Ovary (tissue), 9 donors: Measurements from ENCODE around the gene ERO1A. TPM values are rescaled to one million over a fixed set of nuclear protein-coding genes. Genes with fewer than 3 reads are reported as not detected.
A peak's percentile ranks its signal among the peaks of the same experiment; 100 is the strongest.
"Not testable (repeated sequence)": the region's sequence is repeated elsewhere in the genome, so short reads cannot be mapped to it uniquely, and the experiment has no call there.

Source experiments
- DNase-seq, 5 donors: peaks; one replicate each; pipeline ENCODE4 v3.0.0-alpha.2; 2019 to 2020
- H3K27ac ChIP-seq, 2 donors: fragments of 200-600 bp; one replicate each; pipeline versions ENCODE4 v1.5.1 to v1.8.0; 2019 to 2022
- H3K27me3 ChIP-seq: fragments of 200-600 bp; one replicate; pipeline ENCODE4 v1.8.0; 2022
- H3K36me3 ChIP-seq: fragments of 200-600 bp; sonication (generic); one replicate; pipeline ENCODE4 v1.5.1; 2019
- H3K4me1 ChIP-seq: one replicate; pipeline ENCODE4 v1.8.1; 2013; ENCODE audit warnings: mild to moderate bottlenecking, moderate library complexity; ENCODE audit not compliant: insufficient read depth
- H3K4me3 ChIP-seq: fragments of 200-600 bp; sonication (generic); one replicate; pipeline ENCODE4 v1.5.1; 2017
- H3K9me3 ChIP-seq, 2 donors: fragments of 200-600 bp in 1 of 2; sonication (generic) in 1 of 2; one replicate each; pipeline versions ENCODE4 v1.5.1 to v1.8.1; 2013 to 2019; ENCODE audit warnings: mild to moderate bottlenecking in 1 of 2, moderate library complexity in 1 of 2
- EP300 ChIP-seq: sonication (generic); formaldehyde crosslinking; IDR thresholded peaks from one replicate; pipeline ENCODE4 v1.6.1; 2017; ENCODE audit warnings: antibody characterized with exemption
- POLR2A ChIP-seq: fragments of 450-650 bp; IDR thresholded peaks from one replicate; pipeline ENCODE4 v1.6.1; 2017; ENCODE audit warnings: antibody characterized with exemption, mild to moderate bottlenecking, moderate library complexity
- WGBS, 3 donors: extraction: QIAGEN DNeasy Blood & Tissue Kit in 1 of 3; methylation state at CpG; one replicate each; pipeline versions ENCODE4 v1.1.5 to v1.1.7; 2013 to 2017; 5-methylcytosine and 5-hydroxymethylcytosine counted together
- intact Hi-C, 4 donors: fragments of 100-400 bp; cut with DNase I; formaldehyde crosslinking; loops; one replicate each; pipeline versions ENCODE4 v1.11.0 to v1.15.1; 2022 to 2023
- polyA plus RNA-seq, 2 donors: library from polyadenylated mRNA; stranded (reverse); fragments of 200-250 nt in 1 of 2; fragments of 350-450 nt in 1 of 2; fragmentation: Illumina TruSeq in 1 of 2; extraction: RNeasy Lipid Tissue Mini Kit (QIAGEN cat#74804) in 1 of 2; gene quantifications; one replicate each; pipeline ENCODE4 v1.2.3, GENCODE V29; 2013 to 2014
- total RNA-seq, 7 donors: library from RNA; depleted of rRNA in 2 of 7; stranded (reverse); fragments of >200 nt in 2 of 7; fragmentation: NEBNext Ultra II Directional in 3 of 7; extraction: Animal tissue kit (Norgen Biotek cat#: 25700) in 3 of 7; gene quantifications; one replicate each; pipeline versions ENCODE4 v1.1.0 to v1.2.4, GENCODE V29; 2016 to 2023
- TF ChIP-seq, protein P1 (sequence below), 3 donors: fragments of 450-650 bp in 2 of 3; fragments of 200-600 bp in 1 of 3; IDR thresholded peaks; one replicate each; pipeline versions ENCODE4 v1.5.1 to v1.8.0; 2016 to 2022; ENCODE audit warnings: antibody characterized with exemption in 3 of 3, mild to moderate bottlenecking in 1 of 3
- donor health status: DM: no; HTN: no; CAD: no; lungs with moderate emphysema.
- donor health status: DM: no; HTN: no; CAD: no.
- donor health status: Bipolar disorder and iron deficiency.
- donor health status: DM: yes; HTN: yes; CAD: no.
- donor health status: DM: no; HTN: no; CAD: no.
- donor health status: DM: yes; HTN: yes; CAD: no.

Gene ERO1A
- total and polyA plus RNA-seq, 9 donors = 6.5 to 30.6 (median 21.2) TPM

DNA sequence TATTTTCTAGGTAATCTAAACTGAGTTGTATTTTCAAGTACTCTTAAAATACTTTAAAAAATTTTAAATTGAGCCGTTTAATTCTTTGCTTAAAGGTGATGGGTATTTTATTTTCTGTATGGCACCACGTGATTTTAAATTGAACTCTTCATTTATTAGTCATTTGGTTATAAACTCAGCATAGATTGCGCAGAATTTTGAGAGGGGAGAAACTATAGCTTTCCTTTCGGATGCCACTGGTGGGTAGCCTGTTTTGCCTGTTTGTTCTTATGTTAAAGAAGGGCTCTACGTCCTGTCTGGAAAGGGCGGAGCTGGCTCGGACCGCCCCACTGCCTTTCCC, 34.2 kb upstream of the ERO1A start:
- no peak overlapping the region for H3K27ac ChIP-seq
- no peaks in the 10 kb centered on the region for H3K36me3 ChIP-seq
- TF ChIP-seq POLR2A (no peak), EP300 (no peak)
- TF ChIP-seq, protein P1, sequence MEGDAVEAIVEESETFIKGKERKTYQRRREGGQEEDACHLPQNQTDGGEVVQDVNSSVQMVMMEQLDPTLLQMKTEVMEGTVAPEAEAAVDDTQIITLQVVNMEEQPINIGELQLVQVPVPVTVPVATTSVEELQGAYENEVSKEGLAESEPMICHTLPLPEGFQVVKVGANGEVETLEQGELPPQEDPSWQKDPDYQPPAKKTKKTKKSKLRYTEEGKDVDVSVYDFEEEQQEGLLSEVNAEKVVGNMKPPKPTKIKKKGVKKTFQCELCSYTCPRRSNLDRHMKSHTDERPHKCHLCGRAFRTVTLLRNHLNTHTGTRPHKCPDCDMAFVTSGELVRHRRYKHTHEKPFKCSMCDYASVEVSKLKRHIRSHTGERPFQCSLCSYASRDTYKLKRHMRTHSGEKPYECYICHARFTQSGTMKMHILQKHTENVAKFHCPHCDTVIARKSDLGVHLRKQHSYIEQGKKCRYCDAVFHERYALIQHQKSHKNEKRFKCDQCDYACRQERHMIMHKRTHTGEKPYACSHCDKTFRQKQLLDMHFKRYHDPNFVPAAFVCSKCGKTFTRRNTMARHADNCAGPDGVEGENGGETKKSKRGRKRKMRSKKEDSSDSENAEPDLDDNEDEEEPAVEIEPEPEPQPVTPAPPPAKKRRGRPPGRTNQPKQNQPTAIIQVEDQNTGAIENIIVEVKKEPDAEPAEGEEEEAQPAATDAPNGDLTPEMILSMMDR (IDR thresholded peaks at IDR 0.05) = no peak
- peak overlapping the region; percentile 12 for H3K4me3 ChIP-seq
- H3K4me1 ChIP-seq = peaks cover 5% of the 10 kb centered on the region
- no peak for DNase-seq
- no peaks in the 10 kb centered on the region for H3K27me3 ChIP-seq
- no peaks in the 10 kb centered on the region for H3K9me3 ChIP-seq
- 4 to 5% (median 4%) methylated on average over 8 of the region's 8 CpGs for WGBS, 3 donors
- intact Hi-C loops = no loop called here

DNA sequence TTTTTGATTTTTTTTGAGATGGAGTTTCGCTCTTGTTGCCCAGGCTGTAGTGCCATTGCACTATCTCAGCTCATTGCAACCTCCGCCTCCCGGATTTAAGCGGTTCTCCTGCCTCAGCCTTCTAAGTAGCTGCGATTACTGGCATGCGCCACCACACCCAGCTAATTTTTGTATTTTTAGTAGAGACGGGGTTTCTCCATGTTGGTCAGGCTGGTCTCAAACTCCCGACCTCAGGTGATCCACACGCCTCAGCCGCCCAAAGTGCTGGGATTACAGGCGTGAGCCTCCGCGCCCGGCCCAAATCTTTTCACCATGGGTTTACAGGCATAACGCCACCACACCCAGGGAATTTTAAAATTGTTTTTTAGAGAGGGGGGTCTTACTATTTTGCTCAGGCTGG, 33.7 kb upstream of the ERO1A start:
- 90 to 93% (median 92%) methylated on average over 15 of the region's 15 CpGs for WGBS, 3 donors
- H3K4me1 ChIP-seq, H3K27me3 ChIP-seq, H3K27ac ChIP-seq, H3K36me3 ChIP-seq, H3K9me3 ChIP-seq, H3K4me3 ChIP-seq, intact Hi-C loops: not testable (repeated sequence)
- peak in 2 of 5 donors; percentile 35 to 42 for DNase-seq

DNA sequence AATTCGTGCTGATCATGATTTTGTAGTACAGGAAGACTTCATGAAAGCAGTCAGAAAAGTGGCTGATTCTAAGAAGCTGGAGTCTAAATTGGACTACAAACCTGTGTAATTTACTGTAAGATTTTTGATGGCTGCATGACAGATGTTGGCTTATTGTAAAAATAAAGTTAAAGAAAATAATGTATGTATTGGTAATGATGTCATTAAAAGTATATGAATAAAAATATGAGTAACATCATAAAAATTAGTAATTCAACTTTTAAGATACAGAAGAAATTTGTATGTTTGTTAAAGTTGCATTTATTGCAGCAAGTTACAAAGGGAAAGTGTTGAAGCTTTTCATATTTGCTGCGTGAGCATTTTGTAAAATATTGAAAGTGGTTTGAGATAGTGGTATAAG, 32.2 kb upstream of the ERO1A start:
- WGBS, 3 donors = 91 to 96% (median 93%) methylated on average over 2 of the region's 2 CpGs
- H3K9me3 ChIP-seq, DNase-seq, H3K27ac ChIP-seq, intact Hi-C loops, H3K36me3 ChIP-seq, H3K27me3 ChIP-seq, H3K4me3 ChIP-seq, H3K4me1 ChIP-seq: not testable (repeated sequence)

DNA sequence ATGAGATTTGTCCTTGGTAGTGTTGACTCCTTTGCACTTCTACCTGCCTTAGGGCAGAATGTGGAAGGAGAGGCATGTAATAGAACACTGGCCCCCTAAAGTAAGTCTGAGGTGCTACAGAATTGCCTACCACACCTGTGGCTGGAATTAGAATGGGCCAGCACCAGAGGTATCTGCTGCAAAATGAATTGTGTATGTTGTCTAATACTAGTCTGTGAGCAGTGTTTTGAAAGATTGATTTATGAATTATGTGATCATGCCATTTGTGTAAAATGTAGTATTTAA, 28.9 kb upstream of the ERO1A start:
- Histone ChIP-seq H3K27me3 (no peaks in the 10 kb centered on the region), H3K4me1 (no peaks in the 10 kb centered on the region), H3K27ac (no peak overlapping the region), H3K36me3 (no peaks in the 10 kb centered on the region), H3K4me3 (no peak overlapping the region), H3K9me3 (no peaks in the 10 kb centered on the region)
- DNase-seq = no peak
- intact Hi-C loops = no loop called here
- TF ChIP-seq POLR2A = no peak
- TF ChIP-seq, protein P1 (IDR thresholded peaks at IDR 0.05) = no peak
- no peak for TF ChIP-seq EP300

DNA sequence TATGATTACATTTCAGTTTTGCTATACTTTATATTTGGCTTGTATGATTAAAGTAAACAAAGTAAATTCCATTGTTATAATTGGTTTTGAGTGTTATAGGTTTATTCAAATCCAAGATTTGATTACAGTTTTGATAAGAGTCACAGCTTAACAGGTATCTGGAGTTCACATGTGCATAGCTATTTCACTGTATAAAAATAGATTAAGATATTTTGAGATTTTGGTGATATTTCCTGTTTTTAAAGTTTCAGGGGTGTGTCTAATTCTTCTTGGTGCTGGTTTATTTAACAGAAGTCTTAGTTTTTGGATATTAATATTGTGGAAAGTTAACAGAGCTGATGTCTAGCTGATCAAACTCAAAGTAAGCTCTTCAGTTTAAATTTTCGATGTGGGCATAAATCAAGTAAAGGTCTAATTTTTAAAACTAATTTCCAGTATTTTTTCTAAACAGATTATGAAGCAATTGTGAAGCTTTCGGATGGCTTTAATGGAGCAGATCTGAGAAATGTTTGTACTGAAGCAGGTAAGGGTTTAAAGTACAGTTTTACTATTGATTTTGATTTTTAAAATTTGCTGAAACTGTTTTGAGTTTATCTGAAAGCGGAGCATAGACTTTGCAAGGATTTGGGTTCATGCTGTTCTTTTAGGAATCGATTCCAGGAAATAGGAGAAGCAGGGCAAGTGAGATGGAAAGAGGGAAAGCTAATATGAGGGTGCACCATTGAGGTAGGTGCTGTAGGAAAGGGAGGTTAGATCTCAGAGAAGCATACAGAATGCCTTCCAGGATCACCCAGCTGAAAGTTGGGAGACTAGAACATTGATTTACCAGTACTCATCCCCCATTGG, 28.4 kb upstream of the ERO1A start:
- DNase-seq = no peak
- Histone ChIP-seq H3K27me3 (no peaks in the 10 kb centered on the region), H3K4me1 (no peaks in the 10 kb centered on the region), H3K36me3 (no peaks in the 10 kb centered on the region), H3K9me3 (no peaks in the 10 kb centered on the region), H3K27ac (no peak overlapping the region), H3K4me3 (no peak overlapping the region)
- TF ChIP-seq EP300 (no peak), POLR2A (no peak)
- TF ChIP-seq, protein P1 (IDR thresholded peaks at IDR 0.05) = no peak
- intact Hi-C loops = no loop called here
- 94 to 96% (median 96%) methylated on average over 4 of the region's 4 CpGs for WGBS, 3 donors
